A549 (cell line): ENCODE results near the gene PRSS3.
"Not testable (repeated sequence)": the region's sequence is repeated elsewhere in the genome, so short reads cannot be mapped to it uniquely, and the experiment has no call there.

Source experiments
- CHD2 ChIP-seq: fragments of 150-350 bp; IDR thresholded peaks from 2 replicates; pipeline ENCODE4 v1.6.1; 2014; ENCODE audit warnings: low read length; ENCODE audit not compliant: partially characterized antibody
- CTCF ChIP-seq: fragments of >200 bp; sonication (Bioruptor Twin); formaldehyde crosslinking; IDR thresholded peaks from 3 replicates; pipeline ENCODE4 v1.5.1; 2016
- ELK1 ChIP-seq: fragments of 150-350 bp; IDR thresholded peaks from 2 replicates; pipeline ENCODE4 v1.6.1; 2014; ENCODE audit warnings: low read depth, mild to moderate bottlenecking, low read length
- HDAC2 ChIP-seq: fragments of 200-600 bp; sonication (generic); IDR thresholded peaks from 2 replicates; pipeline ENCODE4 v1.6.1; 2016
- HOXB13 ChIP-seq: fragments of 250-450 bp; sonication (Bioruptor Pico); IDR thresholded peaks from 2 replicates; pipeline ENCODE4 v1.5.0; 2020; ENCODE audit warnings: low read depth, mild to moderate bottlenecking, moderate library complexity
- JUN ChIP-seq, 2 experiments: fragments of >200 bp; sonication (Bioruptor Twin); formaldehyde crosslinking; IDR thresholded peaks; 2 replicates in 1 of 2; 3 replicates in 1 of 2; pipeline ENCODE4 v1.6.1; 2016 to 2017
- MAX ChIP-seq: IDR thresholded peaks from 2 replicates; pipeline ENCODE4 v1.6.1; 2012
- POLR2A ChIP-seq: IDR thresholded peaks from 2 replicates; pipeline ENCODE4 v1.6.1; 2012; ENCODE audit warnings: mild to moderate bottlenecking, low read length
- REST ChIP-seq: fragments of 200-600 bp; sonication (generic); IDR thresholded peaks from 2 replicates; pipeline ENCODE4 v1.6.1; 2016; ENCODE audit warnings: antibody characterized with exemption, mild to moderate bottlenecking, moderate library complexity
- RFX5 ChIP-seq: fragments of 450-650 bp; IDR thresholded peaks from 2 replicates; pipeline ENCODE4 v1.7.1; 2014; ENCODE audit warnings: antibody characterized with exemption, mild to moderate bottlenecking, moderate library complexity
- SREBF2 ChIP-seq: fragments of 450-650 bp; IDR thresholded peaks from 2 replicates; pipeline ENCODE4 v1.6.1; 2014; ENCODE audit warnings: mild to moderate bottlenecking, moderate library complexity

GRCh38 chr9:33836261-33836660, 40.9 kb downstream of the PRSS3 start:
- not testable (repeated sequence) for TF ChIP-seq CTCF; MAX; POLR2A; JUN (IDR thresholded peaks at IDR 0.05); ELK1; SREBF2; REST; HOXB13; CHD2; RFX5; HDAC2
